HuH-7 (cell line): Measurements from ENCODE around the gene ELFN1.

ENCODE experiments used
- DNase-seq: peaks from one replicate; pipeline ENCODE4 v3.0.0; 2011; ENCODE audit warnings: low spot score

Gene ELFN1

DNA sequence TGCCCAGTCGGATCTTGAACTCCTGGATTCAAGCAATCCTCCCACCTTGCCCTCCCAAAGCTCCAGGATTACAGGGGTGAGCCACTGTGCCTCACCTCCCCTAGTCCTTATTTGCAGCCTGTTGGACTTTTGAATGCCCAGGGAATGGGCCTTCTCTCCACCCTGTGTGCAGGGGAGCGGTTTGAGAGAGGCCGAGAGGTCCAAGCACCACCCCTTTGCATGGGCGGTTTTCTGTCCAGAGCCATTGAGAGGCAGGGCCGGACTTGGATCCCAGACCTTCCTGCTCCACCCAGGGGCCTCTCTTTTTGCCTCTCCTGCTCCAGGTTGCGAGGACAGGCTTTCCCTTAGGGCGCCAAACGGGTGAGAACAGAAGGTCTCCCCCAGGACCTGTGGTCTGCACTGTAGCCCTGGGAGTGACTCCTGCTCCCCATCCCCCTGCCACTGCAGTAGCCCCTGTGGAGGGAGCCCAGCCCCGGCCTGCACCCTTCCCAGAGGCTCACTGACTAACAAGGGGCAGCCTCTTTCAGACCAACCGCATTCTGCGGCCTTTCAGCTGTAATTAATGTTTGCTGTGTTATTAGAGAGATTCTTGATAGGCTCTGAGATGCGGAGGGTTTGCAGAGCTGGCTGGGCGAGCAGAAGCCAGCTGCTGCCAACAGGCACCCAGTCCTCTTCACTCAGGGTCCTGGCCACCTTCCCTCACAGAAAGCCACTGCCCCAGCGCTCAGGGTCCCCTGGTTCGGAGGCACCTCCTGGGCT is 57.9 kb downstream of the ELFN1 start:
- DNase-seq = no peak

GRCh38 chr7:1729183-1729582 is 59.1 kb downstream of the ELFN1 start:
- DNase-seq = no peak

DNA sequence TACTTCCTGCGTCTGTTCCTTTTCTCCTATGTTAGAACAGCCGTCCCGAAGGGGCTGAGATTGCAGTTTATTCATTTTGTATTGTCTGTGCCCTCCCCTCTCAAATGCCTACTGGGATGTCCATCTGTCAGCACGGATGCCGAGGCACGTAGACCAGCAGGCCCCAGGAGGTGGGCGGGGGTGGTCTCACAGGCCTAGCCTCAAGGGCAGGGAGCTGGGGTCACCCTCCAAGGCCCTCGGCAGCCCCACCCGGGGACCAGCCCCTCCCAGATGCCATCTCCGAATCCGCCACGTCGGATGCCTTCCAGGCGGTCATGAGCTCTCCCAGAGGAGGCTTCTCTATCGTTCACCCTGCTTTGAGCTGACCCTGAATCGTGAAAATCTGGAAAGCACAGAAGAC is 59.7 kb downstream of the ELFN1 start:
- DNase-seq = no peak

DNA sequence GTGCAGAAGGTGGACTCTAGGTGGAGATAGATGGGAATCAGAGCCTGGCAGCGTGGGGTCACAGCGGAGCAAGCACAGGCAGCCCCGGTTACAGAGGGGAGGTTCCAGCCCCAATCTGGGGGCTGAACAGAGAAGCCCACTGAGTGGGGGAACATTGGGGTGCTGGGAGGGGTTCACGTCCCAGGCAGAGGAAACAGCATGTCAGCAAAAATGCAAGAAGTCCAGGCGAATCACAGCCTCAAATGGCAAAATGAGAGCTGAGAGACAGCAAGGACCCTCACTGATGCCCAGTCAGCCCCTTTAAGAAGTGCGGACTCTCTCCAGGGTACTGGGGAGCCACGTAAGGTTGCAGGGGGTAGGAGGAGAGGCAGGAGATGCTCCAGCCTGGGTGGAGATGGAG is 62.0 kb downstream of the ELFN1 start:
- no peak for DNase-seq

- DNase-seq = no peak
Measured at GRCh38 chr7:1732645-1733044, 62.6 kb downstream of the ELFN1 start.

DNA sequence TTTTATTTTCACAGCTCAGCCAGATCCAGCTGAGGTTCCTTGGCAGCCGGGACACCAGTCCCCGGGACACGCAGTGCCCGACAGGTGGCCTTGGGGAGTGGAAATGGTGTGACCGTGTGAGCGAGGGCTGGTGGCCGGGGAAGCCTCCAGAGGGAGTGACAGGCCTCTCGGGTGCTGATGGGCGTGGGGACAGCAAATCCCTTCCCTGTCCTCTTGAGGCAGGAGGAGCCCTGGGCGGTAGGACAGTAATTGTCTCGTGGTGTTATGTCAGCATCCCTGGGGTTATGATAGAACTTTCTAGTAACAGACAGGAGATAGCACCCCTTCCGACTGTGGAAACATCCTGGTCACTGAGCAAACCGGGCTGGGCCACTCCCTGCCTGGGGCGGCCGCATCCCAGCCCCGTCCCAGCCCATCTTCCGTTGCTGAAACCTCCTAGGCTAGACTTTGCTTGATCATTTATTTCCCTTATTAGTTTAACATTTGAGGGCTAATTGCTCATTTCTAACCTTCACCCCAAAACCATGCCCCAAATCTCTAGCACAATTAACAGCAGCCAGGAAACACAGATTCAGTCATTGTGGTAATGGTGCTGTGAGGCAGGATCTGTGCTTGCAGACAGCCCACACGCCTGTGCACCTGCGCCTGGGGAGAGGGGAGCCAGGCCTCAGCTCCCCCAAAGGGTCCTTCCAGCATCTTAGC is 63.3 kb downstream of the ELFN1 start:
- DNase-seq = no peak

DNA sequence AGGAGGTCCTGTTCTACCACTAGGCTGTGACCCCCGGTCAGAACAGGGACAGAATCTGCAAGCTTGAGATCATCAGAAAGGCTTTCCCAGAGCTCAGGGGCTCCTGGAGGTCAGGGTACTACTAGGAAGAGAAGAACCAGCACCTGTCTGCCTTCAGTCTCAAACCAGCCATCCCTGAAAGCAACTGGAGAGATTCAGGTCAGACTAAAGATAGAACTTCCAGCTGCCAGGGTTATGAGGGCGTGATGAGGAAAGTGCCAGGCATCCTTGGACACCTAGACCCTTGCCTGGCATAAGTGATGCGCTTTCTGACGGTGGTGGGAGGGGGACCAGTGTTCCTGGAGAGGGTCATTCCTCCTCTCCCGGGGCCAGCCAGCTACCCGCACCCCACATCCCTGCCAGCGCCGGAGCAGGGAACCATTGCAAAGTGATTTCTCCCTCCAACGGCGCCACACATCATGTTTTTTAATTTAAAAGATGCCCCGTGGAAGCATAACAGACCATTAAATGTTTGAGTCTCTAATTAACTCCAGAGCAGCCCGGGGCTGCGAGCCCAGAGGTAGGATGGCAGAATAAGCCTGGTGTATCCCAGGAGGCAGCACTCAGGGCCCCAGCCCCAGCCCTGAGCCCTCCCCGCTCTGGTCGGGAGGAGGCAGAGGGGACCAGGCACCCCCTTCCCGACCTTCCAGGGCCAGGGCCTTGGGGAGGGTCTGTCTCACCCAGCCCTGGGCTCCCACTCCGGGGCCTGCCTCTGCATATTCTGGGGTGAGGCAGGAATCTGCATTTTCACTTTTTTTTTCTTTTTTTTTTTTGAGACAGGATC is 64.0 kb downstream of the ELFN1 start:
- DNase-seq = no peak

GRCh38 chr7:1735262-1735661 is 65.2 kb downstream of the ELFN1 start:
- DNase-seq = no peak

GRCh38 chr7:1735806-1736483 is 65.9 kb downstream of the ELFN1 start:
- no peak for DNase-seq

DNA sequence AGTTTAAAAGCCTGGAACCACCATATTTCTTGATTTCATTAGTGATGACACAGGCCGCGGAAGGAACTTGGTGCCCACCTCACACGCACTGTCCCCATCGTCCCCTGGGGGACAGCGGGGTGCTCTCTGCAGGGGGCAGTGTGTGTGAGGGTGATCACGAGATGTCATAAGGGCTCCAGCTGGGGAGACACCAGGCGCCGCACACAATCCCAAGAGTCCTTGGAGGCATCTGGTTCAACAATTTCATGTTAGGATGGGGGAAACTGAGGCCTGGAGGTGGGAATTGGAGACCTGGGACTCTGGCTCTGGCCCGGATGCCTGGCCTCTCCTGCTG is 66.4 kb downstream of the ELFN1 start:
- DNase-seq = no peak

DNA sequence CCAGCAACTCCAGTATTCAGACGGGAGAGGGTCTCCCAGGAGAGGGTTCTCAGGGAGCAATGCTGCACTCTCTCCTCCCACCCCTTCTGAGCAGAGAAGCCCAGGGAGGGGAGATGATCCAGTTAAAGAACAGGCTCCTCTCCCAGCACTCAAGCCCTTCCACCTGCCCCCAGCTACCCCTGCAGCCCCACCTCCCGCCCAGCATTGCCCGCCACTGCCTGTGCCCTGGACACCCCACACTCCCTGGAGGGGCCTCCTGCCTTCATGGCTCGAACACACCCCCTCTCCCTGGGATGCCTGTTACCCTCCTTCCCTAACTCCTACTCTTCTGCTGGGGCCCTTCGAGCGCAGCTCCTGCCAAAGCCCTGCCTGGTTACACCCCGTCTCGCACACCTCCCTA is 66.8 kb downstream of the ELFN1 start:
- DNase-seq = no peak

GRCh38 chr7:1737523-1737922 is 67.4 kb downstream of the ELFN1 start:
- DNase-seq = no peak

- no peak for DNase-seq
Measured at GRCh38 chr7:1737956-1738355, 67.9 kb downstream of the ELFN1 start.

DNA sequence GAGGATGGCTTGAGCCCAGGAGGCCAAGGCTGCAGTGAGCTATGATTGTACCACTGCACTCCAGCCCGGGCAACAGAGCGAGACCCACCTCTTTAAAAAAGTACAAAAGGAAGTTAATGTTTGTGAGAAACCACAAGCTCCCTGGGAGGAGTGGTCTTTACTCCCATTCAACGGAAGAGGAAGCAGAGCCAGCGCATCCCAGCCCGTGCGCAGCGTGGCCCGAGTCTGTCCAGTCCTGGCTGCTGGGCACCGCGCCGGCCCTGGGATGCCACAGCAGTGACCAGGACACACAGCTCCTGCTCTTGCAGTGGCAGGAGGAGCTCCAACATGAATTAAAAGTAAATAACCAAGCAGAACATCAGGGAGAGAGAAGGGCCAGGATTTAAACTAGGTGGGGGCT is 68.4 kb downstream of the ELFN1 start:
- DNase-seq = no peak

- no peak for DNase-seq
Measured at GRCh38 chr7:1738956-1739355, 68.9 kb downstream of the ELFN1 start.

- DNase-seq = no peak
Measured at GRCh38 chr7:1739593-1739992, 69.5 kb downstream of the ELFN1 start.

- DNase-seq = no peak
Measured at GRCh38 chr7:1740214-1740613, 70.1 kb downstream of the ELFN1 start.

DNA sequence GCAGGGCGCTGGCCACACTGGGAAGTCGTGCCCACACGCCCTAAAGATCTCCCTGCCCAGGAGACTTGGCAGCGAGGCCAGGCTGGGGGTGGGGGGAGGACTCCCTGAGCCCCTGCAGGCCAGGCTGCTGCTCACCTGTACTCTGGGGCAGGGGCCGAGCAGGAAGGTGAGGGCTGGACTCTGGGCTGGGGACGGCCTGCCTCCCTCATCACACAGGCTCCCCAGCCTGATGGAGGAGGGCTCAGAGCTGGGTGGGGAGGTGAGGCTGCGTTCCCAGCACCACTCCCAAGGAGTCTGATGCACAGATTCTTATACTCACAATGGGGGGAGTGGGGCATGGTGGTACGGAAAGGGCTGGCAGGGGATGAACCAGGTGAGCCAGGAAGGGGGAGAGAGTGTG is 71.2 kb downstream of the ELFN1 start:
- DNase-seq = no peak

GRCh38 chr7:1741751-1742554 is 71.9 kb downstream of the ELFN1 start:
- no peak for DNase-seq

- DNase-seq = peak; percentile 82
Measured at GRCh38 chr7:1742555-1743303, 72.7 kb downstream of the ELFN1 start.
